Kidney (tissue), 14 donors: ENCODE measurements around the gene CFAP298. TPM values are rescaled to one million over a fixed set of nuclear protein-coding genes. Genes with fewer than 3 reads are reported as not detected.
"Not testable (repeated sequence)": the region's sequence is repeated elsewhere in the genome, so short reads cannot be mapped to it uniquely, and the experiment has no call there.

Source experiments
- DNase-seq, 5 donors: peaks; one replicate each; pipeline ENCODE4 v3.0.0-alpha.2; 2013 to 2020
- FAIRE-seq: peaks from 2 replicates; lab custom pipeline; 2012; peaks lifted over from hg19 to GRCh38; lab: Jason Lieb, UNC
- H3K27ac ChIP-seq, 2 donors: one replicate each; pipeline ENCODE4 v1.7.0; 2013; ENCODE audit warnings: low read depth in 2 of 2, low read length in 2 of 2, inconsistent platforms in 1 of 2
- H3K27me3 ChIP-seq: one replicate; pipeline ENCODE4 v1.7.1; 2013; ENCODE audit warnings: low read length, inconsistent platforms; ENCODE audit not compliant: control insufficient read depth, insufficient read depth
- H3K36me3 ChIP-seq, 3 donors: one replicate each; pipeline versions ENCODE4 v1.7.0 to v1.7.1; 2013; ENCODE audit warnings: low read length in 3 of 3, control low read depth in 1 of 3, inconsistent platforms in 1 of 3; ENCODE audit not compliant: insufficient read depth in 3 of 3, control insufficient read depth in 2 of 3
- H3K4me1 ChIP-seq, 3 donors: one replicate each; pipeline versions ENCODE4 v1.7.0 to v1.7.1; 2013; ENCODE audit warnings: low read length in 3 of 3, inconsistent platforms in 1 of 3, low read depth in 1 of 3; ENCODE audit not compliant: control insufficient read depth in 2 of 3, insufficient read depth in 2 of 3
- H3K4me3 ChIP-seq, 3 donors: one replicate each; pipeline versions ENCODE4 v1.7.0 to v1.8.1; 2013; ENCODE audit warnings: low read length in 3 of 3, control low read depth in 1 of 3, inconsistent platforms in 1 of 3
- H3K9ac ChIP-seq, 3 donors: one replicate each; pipeline versions ENCODE4 v1.7.0 to v1.7.1; 2013; ENCODE audit warnings: low read length in 3 of 3, control low read depth in 1 of 3, inconsistent platforms in 1 of 3
- H3K9me3 ChIP-seq, 3 donors: one replicate each; pipeline versions ENCODE4 v1.7.0 to v1.7.1; 2013; ENCODE audit warnings: low read length in 3 of 3, control low read depth in 1 of 3, inconsistent platforms in 1 of 3; ENCODE audit not compliant: control insufficient read depth in 2 of 3, insufficient read depth in 1 of 3
- intact Hi-C: fragments of 100-400 bp; cut with DNase I; formaldehyde crosslinking; loops from one replicate; pipeline ENCODE4 v1.11.1; 2022
- polyA plus RNA-seq: library from polyadenylated mRNA; stranded (reverse); fragments of 350-450 nt; fragmentation: Illumina TruSeq; extraction: RNeasy Lipid Tissue Mini Kit (QIAGEN cat#74804); gene quantifications from one replicate; pipeline ENCODE4 v1.2.3, GENCODE V29; 2014; ENCODE audit warnings: low read depth, low replicate concordance; ENCODE audit not compliant: insufficient read depth
- total RNA-seq: library from RNA; stranded (reverse); fragmentation: NEBNext Ultra II Directional; extraction: Animal tissue kit (Norgen Biotek cat#: 25700); gene quantifications from one replicate; pipeline ENCODE4 v1.2.1, GENCODE V29; 2021
- TF ChIP-seq, protein P1 (sequence below): IDR thresholded peaks from 3 replicates; pipeline ENCODE4 v1.5.1; 2012; ENCODE audit warnings: mild to moderate bottlenecking, moderate library complexity, borderline replicate concordance; ENCODE audit not compliant: insufficient read depth; ENCODE audit errors: extremely low read depth
- donor health status: control.
- donor health status: control.
- donor health status: control.
- donor health status: control.
- donor health status: control.
- donor health status: DM: yes; HTN: yes; CAD: no.
- donor health status: Normal renal cell carcinoma (clear cell type).

The CFAP298 gene
- total and polyA plus RNA-seq, 2 donors from 2014 or later, result 43.8 to 46.9 TPM

DNA sequence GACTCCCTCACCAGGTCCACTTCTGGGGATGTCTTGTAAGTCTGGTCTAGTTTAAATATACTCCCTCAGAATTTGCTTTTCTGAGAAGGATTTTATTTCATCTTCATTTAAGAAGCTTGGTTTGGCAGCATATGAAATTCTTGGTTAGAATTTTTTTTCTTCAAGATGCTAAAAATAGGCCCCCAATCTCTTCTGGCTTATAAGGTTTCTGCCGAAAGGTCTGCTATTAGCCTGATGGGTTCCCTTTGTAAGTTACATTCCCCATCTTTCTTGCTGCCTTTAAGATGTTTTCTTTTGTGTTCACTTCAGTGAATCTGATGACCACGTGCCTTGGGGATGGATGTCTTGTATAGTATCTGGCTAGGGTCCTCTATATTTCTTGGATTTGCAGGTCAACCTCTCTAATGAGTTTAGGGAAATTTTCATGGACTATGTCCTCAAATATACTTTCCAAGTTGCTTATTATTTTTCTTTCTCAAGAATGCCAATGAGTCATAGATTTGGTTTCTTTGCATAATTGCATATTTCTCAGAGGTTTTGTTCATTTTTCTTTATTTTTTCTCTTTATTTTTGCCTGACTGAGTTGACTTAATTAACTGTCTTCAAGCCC, 46.2 kb downstream of the CFAP298 start:
- FAIRE-seq, result no peak
- Histone ChIP-seq H3K9me3 (peaks cover 0 to 6% (median 0%) of the 10 kb centered on the region in 3 donors), H3K27ac (no peak overlapping the region), H3K36me3 (no peaks in the 10 kb centered on the region), H3K4me1 (peaks cover 0 to 5% (median 0%) of the 10 kb centered on the region in 3 donors), H3K4me3 (no peak overlapping the region), H3K9ac (no peak overlapping the region), H3K27me3 (no peaks in the 10 kb centered on the region)
- no peak for DNase-seq
- TF ChIP-seq, protein P1, sequence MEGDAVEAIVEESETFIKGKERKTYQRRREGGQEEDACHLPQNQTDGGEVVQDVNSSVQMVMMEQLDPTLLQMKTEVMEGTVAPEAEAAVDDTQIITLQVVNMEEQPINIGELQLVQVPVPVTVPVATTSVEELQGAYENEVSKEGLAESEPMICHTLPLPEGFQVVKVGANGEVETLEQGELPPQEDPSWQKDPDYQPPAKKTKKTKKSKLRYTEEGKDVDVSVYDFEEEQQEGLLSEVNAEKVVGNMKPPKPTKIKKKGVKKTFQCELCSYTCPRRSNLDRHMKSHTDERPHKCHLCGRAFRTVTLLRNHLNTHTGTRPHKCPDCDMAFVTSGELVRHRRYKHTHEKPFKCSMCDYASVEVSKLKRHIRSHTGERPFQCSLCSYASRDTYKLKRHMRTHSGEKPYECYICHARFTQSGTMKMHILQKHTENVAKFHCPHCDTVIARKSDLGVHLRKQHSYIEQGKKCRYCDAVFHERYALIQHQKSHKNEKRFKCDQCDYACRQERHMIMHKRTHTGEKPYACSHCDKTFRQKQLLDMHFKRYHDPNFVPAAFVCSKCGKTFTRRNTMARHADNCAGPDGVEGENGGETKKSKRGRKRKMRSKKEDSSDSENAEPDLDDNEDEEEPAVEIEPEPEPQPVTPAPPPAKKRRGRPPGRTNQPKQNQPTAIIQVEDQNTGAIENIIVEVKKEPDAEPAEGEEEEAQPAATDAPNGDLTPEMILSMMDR, result no peak
- intact Hi-C loops, result no loop called here

- intact Hi-C loops, result no loop called here
- peaks cover 0 to 6% (median 0%) of the 10 kb centered on the region in 3 donors for H3K9me3 ChIP-seq
- no peak overlapping the region for H3K27ac ChIP-seq
- no peaks in the 10 kb centered on the region for H3K36me3 ChIP-seq
- no peak for FAIRE-seq
- H3K9ac ChIP-seq, result no peak overlapping the region
- no peak for DNase-seq
- no peaks in the 10 kb centered on the region for H3K27me3 ChIP-seq
- H3K4me1 ChIP-seq, result no peaks in the 10 kb centered on the region
- no peak overlapping the region for H3K4me3 ChIP-seq
- TF ChIP-seq, protein P1, result no peak
These were observed 49.3 kb downstream of the CFAP298 start for GRCh38 chr21:32562915-32563314.

- FAIRE-seq (no peak), DNase-seq (peak in 3 of 5 donors; percentile 22 to 69 (median 46))
- intact Hi-C loops, result no loop called here
- Histone ChIP-seq H3K9ac (no peak overlapping the region), H3K27ac (no peak overlapping the region), H3K4me1 (no peaks in the 10 kb centered on the region), H3K27me3 (no peaks in the 10 kb centered on the region), H3K36me3 (no peaks in the 10 kb centered on the region), H3K4me3 (no peak overlapping the region), H3K9me3 (peaks cover 0 to 6% (median 0%) of the 10 kb centered on the region in 3 donors)
- TF ChIP-seq, protein P1, result peak; percentile 35
These were observed 49.8 kb downstream of the CFAP298 start for GRCh38 chr21:32562426-32562825.

- H3K27ac ChIP-seq, FAIRE-seq, H3K9ac ChIP-seq, DNase-seq, H3K36me3 ChIP-seq, intact Hi-C loops, H3K4me1 ChIP-seq, H3K4me3 ChIP-seq, H3K9me3 ChIP-seq, H3K27me3 ChIP-seq: not testable (repeated sequence)
These were observed 50.7 kb downstream of the CFAP298 start for GRCh38 chr21:32561476-32561875.
